ENCODE measurements around the gene PGRMC1.

GRCh38 chrX:119222932-119223331, 13.2 kb upstream of the PGRMC1 start:
- TF ChIP-seq CTCF (IDR thresholded peaks at IDR 0.05) (no peak), POLR2AphosphoS5 (IDR thresholded peaks at IDR 0.05; ENCODE audit: low read depth, low read length) (no peak)

Data from Panc1 (cell line).